ENCODE results near the gene PLEKHJ1.
"Not testable (repeated sequence)": the region's sequence is repeated elsewhere in the genome, so short reads cannot be mapped to it uniquely, and the experiment has no call there.

The PLEKHJ1 gene

GRCh38 chr19:2236314-2237050, at the start of gene PLEKHJ1, which contains the start of gene SF3A2:
Gene PLEKHJ1, minus strand, starts transcription at chr19:2236329. Its CDS starts 81 bp downstream, at chr19:2236248.
Gene SF3A2, plus strand, starts transcription at chr19:2236824. Its CDS starts 6,595 bp downstream, at chr19:2243419.
- DNase-seq, result peak; percentile 97

GRCh38 chr19:2283835-2284507, 47.8 kb upstream of the PLEKHJ1 start:
- DNase-seq, result no peak

DNA sequence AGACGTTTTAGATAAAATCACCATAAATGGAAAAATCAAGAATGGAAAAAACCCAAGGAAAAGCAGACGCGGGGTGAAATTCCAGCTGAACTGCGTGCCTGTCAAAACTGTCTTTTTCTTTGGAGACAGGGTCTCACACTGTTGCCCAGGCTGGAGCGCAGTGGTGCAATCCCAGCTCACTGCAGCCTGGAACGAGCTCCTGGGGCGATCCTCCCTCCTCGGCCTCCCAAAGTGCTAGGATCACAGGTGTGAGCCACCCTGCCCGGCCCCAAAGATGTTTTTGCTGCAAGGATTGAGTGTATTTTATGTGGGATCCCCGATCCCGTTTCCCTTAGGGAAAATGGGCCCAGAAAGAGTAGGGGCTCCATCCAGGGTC, 46.7 kb upstream of the PLEKHJ1 start:
- no peak for DNase-seq

- no peak for DNase-seq
Observed at GRCh38 chr19:2282062-2282861, 46.1 kb upstream of the PLEKHJ1 start, which contains the start of gene PEAK3. Gene PEAK3, minus strand, starts transcription at chr19:2282175. Its CDS starts 1,244 bp downstream, at chr19:2280931.

GRCh38 chr19:2281265-2282061, 45.3 kb upstream of the PLEKHJ1 start:
- DNase-seq, result not testable (repeated sequence)

GRCh38 chr19:2280633-2281264, 44.6 kb upstream of the PLEKHJ1 start:
- DNase-seq, result no peak

GRCh38 chr19:2278459-2279158, 42.5 kb upstream of the PLEKHJ1 start:
- DNase-seq, result no peak

GRCh38 chr19:2277138-2277537, 41.0 kb upstream of the PLEKHJ1 start:
- DNase-seq, result no peak

DNA sequence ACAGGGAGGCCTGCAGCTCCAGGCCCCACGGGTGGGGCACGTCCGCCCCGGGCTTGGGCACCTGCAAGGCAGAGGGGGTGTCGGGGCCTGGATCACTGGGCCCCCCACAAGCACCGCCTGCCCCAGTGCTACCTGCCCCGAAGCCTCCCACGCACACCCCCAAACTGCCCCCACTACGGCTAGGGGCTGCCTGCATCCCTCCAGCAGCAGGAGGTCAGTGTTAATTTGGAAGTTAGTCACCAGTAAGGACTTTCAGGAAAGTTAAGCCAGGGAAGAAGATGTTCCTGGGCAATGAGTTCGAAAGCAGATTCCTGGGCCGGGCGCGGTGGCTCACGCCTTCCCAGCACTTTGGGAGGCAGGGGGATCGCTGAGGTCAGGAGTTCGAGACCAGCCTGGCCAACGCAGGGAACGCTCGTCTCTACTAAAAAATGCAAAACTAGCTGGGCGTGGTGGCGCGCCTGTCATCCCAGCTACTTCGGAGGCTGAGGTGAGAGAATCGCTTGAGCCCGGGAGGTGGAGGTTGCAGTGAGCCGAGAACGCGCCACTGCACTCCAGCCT, 40.4 kb upstream of the PLEKHJ1 start:
- DNase-seq, result no peak

DNA sequence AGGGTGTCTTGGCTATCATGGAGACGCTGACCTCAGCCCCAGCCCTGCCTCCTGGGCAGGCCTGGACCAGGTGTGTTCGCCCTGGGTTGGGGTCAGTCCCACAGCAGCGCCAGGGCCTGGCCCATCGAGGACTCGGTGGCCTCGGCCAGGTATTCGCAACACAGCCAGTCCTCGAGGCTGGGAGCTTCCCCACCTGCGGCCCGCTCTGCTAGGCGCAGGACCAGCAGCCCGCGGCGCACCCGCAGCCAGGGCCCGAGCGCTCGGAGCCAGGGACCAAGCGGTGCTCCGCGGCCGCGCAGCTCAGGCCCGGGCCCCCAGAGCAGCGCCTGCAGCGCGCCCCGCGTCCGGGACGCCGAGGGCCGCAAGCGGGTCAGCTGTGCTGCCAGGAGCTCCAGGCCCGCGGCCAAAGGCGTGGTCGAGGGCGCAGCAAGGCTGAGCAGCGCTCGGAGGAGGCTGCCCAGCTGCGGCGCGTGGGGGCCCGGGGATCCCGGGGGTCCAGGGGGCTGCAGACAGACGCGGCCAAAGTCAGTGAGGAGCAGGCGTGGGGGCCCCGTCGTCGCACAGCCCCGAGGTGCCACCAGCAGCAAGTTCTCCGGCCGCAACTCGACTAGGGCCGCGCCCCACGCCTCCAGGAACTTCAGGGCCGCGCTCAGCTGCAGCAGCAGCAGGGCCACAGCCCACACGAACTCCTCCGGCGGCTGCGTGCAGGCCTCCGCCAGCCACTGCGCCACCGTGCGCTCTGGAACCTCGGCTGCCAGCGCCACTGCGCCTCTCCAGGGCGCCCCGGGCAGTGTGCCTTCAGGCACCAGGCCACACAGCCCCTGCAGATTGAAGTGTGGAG, 39.7 kb upstream of the PLEKHJ1 start:
- DNase-seq, result no peak

GRCh38 chr19:2274931-2275535, 38.9 kb upstream of the PLEKHJ1 start:
- peak; percentile 60 for DNase-seq

DNA sequence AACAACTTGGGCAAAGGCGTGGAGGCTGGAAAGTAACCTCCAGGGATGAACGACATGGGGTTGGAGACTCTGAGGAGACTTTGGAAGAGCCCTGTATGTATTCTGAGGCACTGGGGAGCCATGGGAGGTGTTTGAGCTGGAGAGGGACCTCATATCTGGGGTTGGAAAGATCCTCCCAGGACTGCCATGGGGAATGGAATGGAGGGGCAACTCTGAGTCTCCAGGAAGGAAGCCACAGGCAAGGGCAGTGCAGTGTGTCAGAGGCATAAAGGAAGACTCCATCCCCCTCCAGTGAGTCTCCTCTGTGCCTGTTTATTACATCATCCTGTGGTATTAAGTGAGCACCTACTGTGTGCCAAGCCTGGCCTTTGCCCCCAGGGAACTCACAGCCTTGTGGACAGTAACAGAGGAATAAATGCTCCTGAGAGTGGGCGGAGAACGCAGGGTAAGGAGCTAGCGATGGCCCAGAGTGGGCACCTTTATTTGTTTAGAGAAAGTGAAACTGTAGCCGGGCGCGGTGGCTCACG, 38.1 kb upstream of the PLEKHJ1 start:
- no peak for DNase-seq

GRCh38 chr19:2273356-2274184, 37.4 kb upstream of the PLEKHJ1 start:
- no peak for DNase-seq

DNA sequence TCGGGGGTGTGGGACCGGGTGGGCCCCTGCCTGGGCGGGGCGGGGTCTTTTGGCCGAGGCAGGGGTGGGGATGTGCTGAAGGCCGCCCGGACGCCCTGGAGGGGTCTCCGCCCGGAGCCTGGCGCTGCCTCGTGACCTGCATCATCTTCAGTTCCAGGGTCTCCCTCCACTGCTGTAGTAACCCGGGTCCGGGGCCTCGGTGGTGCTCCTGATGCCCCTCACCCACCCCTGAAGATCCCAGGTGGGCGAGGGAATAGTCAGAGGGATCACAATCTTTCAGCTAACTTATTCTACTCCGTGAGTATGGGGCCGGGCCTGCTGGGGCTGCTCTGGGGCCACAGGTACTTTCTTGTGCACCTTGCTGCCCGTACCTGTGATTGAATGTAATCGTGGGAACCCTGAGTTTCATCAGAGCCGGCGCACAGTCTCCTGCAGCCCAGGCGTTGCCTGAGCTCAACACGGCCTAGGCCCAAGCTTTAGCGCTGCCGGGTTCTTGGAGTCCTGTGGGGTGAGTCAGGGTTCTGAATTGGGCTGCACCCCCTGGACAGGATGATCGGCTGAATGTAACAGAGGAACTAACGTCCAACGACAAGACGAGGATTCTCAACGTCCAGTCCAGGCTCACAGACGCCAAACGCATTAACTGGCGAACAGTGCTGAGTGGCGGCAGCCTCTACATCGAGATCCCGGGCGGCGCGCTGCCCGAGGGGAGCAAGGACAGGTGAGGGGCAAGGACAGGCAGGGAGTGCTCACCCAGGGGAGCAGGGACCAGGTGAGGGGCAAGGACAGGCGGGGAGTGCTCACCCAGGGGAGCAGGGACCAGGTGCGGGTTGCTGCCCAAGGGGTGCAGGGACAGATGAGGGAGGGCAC, 35.3 kb upstream of the PLEKHJ1 start:
- no peak for DNase-seq

DNA sequence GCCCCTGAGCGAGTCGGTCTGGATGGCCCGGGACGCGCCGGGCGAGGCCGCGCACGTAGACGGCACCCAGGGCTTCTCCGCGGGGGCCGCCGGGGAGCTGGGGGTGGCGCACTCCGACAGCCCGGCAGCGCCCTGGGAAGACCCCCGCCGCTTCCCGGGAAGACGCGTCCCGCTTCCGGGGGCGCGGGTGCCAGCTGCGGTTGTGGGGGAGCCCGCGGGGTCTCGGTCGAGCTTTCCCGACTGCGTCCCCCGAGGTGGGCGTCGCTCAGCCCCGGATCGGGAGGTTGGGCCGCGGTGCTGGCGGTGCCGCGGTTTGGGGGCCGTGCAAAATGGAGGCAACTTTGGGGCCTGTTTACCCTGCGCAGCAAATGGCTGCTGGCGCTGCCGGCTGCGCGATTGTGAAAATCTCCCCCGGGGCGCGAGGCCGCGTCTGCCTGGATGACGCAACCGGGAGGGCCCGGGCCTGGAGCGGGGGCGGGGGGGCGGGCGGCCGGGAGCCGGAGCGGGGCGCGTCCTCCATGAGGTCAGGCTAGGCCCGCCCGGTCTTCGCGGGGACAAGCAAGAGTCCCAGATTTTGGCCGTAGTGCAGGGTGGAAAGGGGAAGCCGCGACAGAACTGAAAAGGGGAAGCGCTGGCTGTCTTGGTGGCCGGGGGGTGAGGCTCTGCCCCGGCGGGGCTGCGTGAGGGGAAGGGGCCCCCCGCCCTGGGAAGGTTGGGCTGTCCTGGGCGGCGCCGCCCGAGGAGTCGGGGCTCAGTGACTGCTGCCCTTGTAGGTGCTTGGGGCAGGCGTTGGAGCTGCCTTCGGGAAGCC, 34.5 kb upstream of the PLEKHJ1 start:
- DNase-seq, result peak; percentile 30

DNA sequence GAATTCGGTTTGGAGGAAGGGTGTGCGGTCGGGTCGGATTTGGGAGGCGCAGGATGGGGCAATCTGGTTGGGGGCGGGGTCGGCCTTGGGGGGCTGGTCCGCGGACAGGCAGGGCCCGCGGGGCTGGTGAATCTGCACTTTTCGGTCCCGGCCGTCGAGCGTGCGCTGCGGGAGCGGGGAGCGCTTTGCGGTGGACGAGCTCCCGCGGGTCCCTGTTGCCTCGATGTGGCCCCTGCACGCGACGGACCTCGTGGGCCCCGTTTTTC, 34.0 kb upstream of the PLEKHJ1 start:
- DNase-seq, result no peak

Data from NCI-H2171 treated with DMSO at 0.1 percent for 48 hours (cell line).